ENCODE results near the gene USPL1. TPM values are rescaled to one million over a fixed set of nuclear protein-coding genes. Genes with fewer than 3 reads are reported as not detected.

USPL1 gene
- total RNA-seq, 4 donors from 2014 or later = 14.2 to 18.4 (median 15.6) TPM

- ATAC-seq = peak in 1 of 2 donors; percentile 68
- Histone ChIP-seq H3K9me3 (no peaks in the 10 kb centered on the region), H3K4me1 (peaks cover 0 to 8% of the 10 kb centered on the region in 2 donors), H3K27ac (peak overlapping the region in 2 of 4 donors; percentile 21 to 39), H3K4me3 (no peak overlapping the region), H3K27me3 (no peaks in the 10 kb centered on the region), H3K36me3 (no peaks in the 10 kb centered on the region)
- TF ChIP-seq POLR2A (IDR thresholded peaks at IDR 0.05) (no peak), CTCF (IDR thresholded peaks at IDR 0.05 in 4 of 5, conservative IDR thresholded peaks at IDR 0.05 in 1 of 5) (no peak)
- intact Hi-C loops (cut with DNase I; ENCODE audit: low total_unique reads) = no loop called here
- DNase-seq = peak in 1 of 2 donors; percentile 37
- in situ Hi-C loops (cut with MboI; ENCODE audit: low sequenced_read_pairs in 4 of 4) = loop anchor here in 1 of 4 donors (25.0 kb wide), 1 partner anchor 554 kb away; the partner anchor contains the start of gene HSPH1
Measured at GRCh38 chr13:30607908-30608307, 9.8 kb upstream of the USPL1 start.

DNA sequence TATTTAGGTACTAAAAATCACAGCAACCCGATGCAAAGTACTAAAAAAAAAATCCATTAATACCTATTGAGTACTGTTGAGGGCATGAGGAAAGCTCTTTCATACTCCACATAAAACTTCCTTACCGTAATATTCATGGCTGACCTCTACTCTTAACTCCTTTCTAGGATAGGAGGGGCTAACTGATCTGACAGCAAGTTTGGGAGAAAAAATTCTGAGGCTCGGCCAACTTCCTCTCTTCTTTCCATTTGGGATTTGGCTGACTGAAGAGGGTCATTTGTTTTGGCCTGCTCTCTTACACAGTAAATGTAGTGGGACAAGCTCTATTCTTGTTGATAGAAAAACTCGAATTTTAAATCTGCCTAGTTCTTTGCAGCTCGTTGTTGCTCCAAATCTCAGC, 9.4 kb upstream of the USPL1 start:
- Histone ChIP-seq H3K36me3 (no peaks in the 10 kb centered on the region), H3K27ac (peak overlapping the region in 2 of 4 donors; percentile 21 to 39), H3K4me1 (peaks cover 0 to 8% of the 10 kb centered on the region in 2 donors), H3K9me3 (no peaks in the 10 kb centered on the region), H3K4me3 (no peak overlapping the region), H3K27me3 (no peaks in the 10 kb centered on the region)
- in situ Hi-C loops (cut with MboI; ENCODE audit: low sequenced_read_pairs in 4 of 4) = loop anchor here in 1 of 4 donors (25.0 kb wide), 1 partner anchor 554 kb away; the partner anchor contains the start of gene HSPH1
- no peak for ATAC-seq
- no peak for TF ChIP-seq POLR2A (IDR thresholded peaks at IDR 0.05)
- TF ChIP-seq CTCF (IDR thresholded peaks at IDR 0.05 in 4 of 5, conservative IDR thresholded peaks at IDR 0.05 in 1 of 5) = no peak
- intact Hi-C loops (cut with DNase I; ENCODE audit: low total_unique reads) = no loop called here
- DNase-seq = no peak

- H3K4me1 ChIP-seq = peaks cover 2 to 12% of the 10 kb centered on the region in 2 donors
- H3K4me3 ChIP-seq = no peak overlapping the region
- intact Hi-C loops (cut with DNase I; ENCODE audit: low total_unique reads) = no loop called here
- ATAC-seq = no peak
- H3K27ac ChIP-seq = no peak overlapping the region
- H3K9me3 ChIP-seq = no peaks in the 10 kb centered on the region
- no peaks in the 10 kb centered on the region for H3K27me3 ChIP-seq
- TF ChIP-seq POLR2A (IDR thresholded peaks at IDR 0.05) (no peak), CTCF (IDR thresholded peaks at IDR 0.05 in 4 of 5, conservative IDR thresholded peaks at IDR 0.05 in 1 of 5) (no peak)
- no peaks in the 10 kb centered on the region for H3K36me3 ChIP-seq
- in situ Hi-C loops (cut with MboI; ENCODE audit: low sequenced_read_pairs in 4 of 4) = loop anchor here (10.0 to 25.0 kb wide), 4 partner anchors 146 to 766 kb away; partner anchors contain the start of genes HMGB1 (in 4 of the 4) and HSPH1 (in 1 of the 4)
- DNase-seq = no peak
Measured at GRCh38 chr13:30610311-30610710, 7.4 kb upstream of the USPL1 start.

DNA sequence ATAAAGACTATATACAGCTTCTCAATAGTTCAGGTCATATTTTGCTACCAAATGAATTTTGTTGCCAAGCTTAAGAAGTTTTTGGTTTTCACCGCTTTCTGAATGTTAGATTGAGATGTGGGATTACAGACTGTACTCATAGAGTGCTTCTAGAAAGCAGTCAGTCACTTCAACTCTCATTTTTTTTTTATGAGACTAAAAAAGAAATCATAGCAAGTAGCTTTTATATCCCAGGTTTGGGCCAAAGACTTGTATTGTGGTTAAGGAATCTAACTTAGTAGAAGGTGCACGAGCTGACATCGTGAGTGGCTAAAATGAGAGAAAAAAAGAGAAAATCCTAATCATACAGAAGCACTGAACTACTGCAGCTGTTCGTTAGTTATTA, 2.2 kb upstream of the USPL1 start:
- ATAC-seq (no peak), DNase-seq (no peak)
- Histone ChIP-seq H3K4me1 (peaks cover 26 to 33% of the 10 kb centered on the region in 2 donors), H3K9me3 (no peaks in the 10 kb centered on the region), H3K4me3 (peak overlapping the region; percentile 70 to 91 (median 83)), H3K36me3 (no peaks in the 10 kb centered on the region), H3K27ac (peak overlapping the region; percentile 91 to 100 (median 98)), H3K27me3 (no peaks in the 10 kb centered on the region)
- in situ Hi-C loops (cut with MboI; ENCODE audit: low sequenced_read_pairs in 4 of 4) = loop anchor here (10.0 to 25.0 kb wide), 4 partner anchors 151 to 771 kb away; partner anchors contain the start of genes HMGB1 (in 4 of the 4) and HSPH1 (in 1 of the 4)
- TF ChIP-seq POLR2A (IDR thresholded peaks at IDR 0.05) = no peak
- TF ChIP-seq CTCF (IDR thresholded peaks at IDR 0.05 in 4 of 5, conservative IDR thresholded peaks at IDR 0.05 in 1 of 5) = no peak
- intact Hi-C loops (cut with DNase I; ENCODE audit: low total_unique reads) = loop anchor here (5.0 kb wide), 2 partner anchors 193 to 547 kb away; partner anchors contain the start of genes HSPH1 and UBE2L5
